ENCODE results near the gene QPCTL.

DNA sequence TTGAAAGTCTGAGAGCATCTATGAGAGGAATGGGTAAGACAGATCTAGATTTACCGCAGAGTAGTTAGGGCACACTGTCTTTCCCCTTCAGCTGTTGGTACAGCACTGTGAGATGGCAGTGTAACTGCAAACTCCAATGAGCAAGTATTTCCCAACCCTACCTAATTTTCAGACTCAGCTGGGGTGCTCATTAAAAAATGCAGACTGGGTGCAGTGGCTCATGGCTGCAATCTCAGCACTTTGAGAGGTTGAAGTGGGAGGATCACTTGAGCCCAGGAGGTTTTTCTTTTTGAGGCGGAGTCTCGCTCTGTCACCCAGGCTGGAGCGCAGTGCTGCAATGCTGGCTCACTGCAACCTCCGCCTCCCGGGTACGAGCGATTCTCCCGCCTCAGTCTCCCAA, 12.6 kb downstream of the QPCTL start:
- TF ChIP-seq CTCF (IDR thresholded peaks at IDR 0.05; ENCODE audit: insufficient read depth, low read length) = no peak
- TF ChIP-seq REST (IDR thresholded peaks at IDR 0.05; ENCODE audit: insufficient replicate concordance, low read depth) = no peak
- TF ChIP-seq POLR2AphosphoS5 (IDR thresholded peaks at IDR 0.05; ENCODE audit: low read depth) = no peak
- no peak for TF ChIP-seq GABPA (IDR thresholded peaks at IDR 0.05; ENCODE audit: low read depth)
